Glomerular visceral epithelial cell (primary cell): ENCODE results near the gene BTG2.

ENCODE experiments used
- DNase-seq: peaks from one replicate; pipeline ENCODE4 v3.0.0-alpha.2; 2016; ENCODE audit errors: extremely low spot score

BTG2 gene

GRCh38 chr1:203276916-203277545, 28.3 kb upstream of the BTG2 start:
- DNase-seq, result no peak

GRCh38 chr1:203278082-203278884, 27.0 kb upstream of the BTG2 start:
- no peak for DNase-seq

- DNase-seq, result no peak
Measured at GRCh38 chr1:203278885-203279406, 26.4 kb upstream of the BTG2 start.

- no peak for DNase-seq
Measured at GRCh38 chr1:203280061-203280460, 25.3 kb upstream of the BTG2 start.

GRCh38 chr1:203281033-203281432, 24.3 kb upstream of the BTG2 start:
- DNase-seq, result no peak

- no peak for DNase-seq
Measured at GRCh38 chr1:203281851-203282661, 23.3 kb upstream of the BTG2 start.

GRCh38 chr1:203282720-203283542, 22.4 kb upstream of the BTG2 start:
- no peak for DNase-seq

GRCh38 chr1:203283597-203283996, 21.7 kb upstream of the BTG2 start:
- no peak for DNase-seq

- no peak for DNase-seq
Measured at GRCh38 chr1:203284411-203285123, 20.8 kb upstream of the BTG2 start.

GRCh38 chr1:203286161-203286984, 18.9 kb upstream of the BTG2 start:
- DNase-seq, result no peak

GRCh38 chr1:203287109-203287893, 18.0 kb upstream of the BTG2 start:
- DNase-seq, result no peak

- DNase-seq, result no peak
Measured at GRCh38 chr1:203287898-203288297, 17.4 kb upstream of the BTG2 start.

- no peak for DNase-seq
Measured at GRCh38 chr1:203288400-203288799, 16.9 kb upstream of the BTG2 start.

- no peak for DNase-seq
Measured at GRCh38 chr1:203289281-203289981, 15.9 kb upstream of the BTG2 start.

- no peak for DNase-seq
Measured at GRCh38 chr1:203289982-203290260, 15.4 kb upstream of the BTG2 start.

GRCh38 chr1:203290261-203291089, 14.8 kb upstream of the BTG2 start:
- peak; percentile 51 for DNase-seq

- DNase-seq, result no peak
Measured at GRCh38 chr1:203291201-203292096, 13.9 kb upstream of the BTG2 start.
